ENCODE results near the gene MRTFB. TPM values are rescaled to one million over a fixed set of nuclear protein-coding genes. Genes with fewer than 3 reads are reported as not detected.

MRTFB gene
- total RNA-seq, 1 donor from 2014 or later = 115 TPM

- peak; percentile 66 for DNase-seq (ENCODE audit: low spot score)
These were observed 236.6 kb downstream of the MRTFB start for GRCh38 chr16:14307527-14308367.

- no peak for DNase-seq (ENCODE audit: low spot score)
These were observed 237.2 kb downstream of the MRTFB start for GRCh38 chr16:14308368-14308723.

GRCh38 chr16:14309001-14309886, 238.1 kb downstream of the MRTFB start:
- peak; percentile 74 for DNase-seq (ENCODE audit: low spot score)

- DNase-seq (ENCODE audit: low spot score) = no peak
These were observed 238.8 kb downstream of the MRTFB start for GRCh38 chr16:14309906-14310305.

GRCh38 chr16:14310519-14310991, 239.4 kb downstream of the MRTFB start:
- no peak for DNase-seq (ENCODE audit: low spot score)

- no peak for DNase-seq (ENCODE audit: low spot score)
These were observed 243.0 kb downstream of the MRTFB start for GRCh38 chr16:14314116-14314515.

GRCh38 chr16:14315683-14316320, 244.7 kb downstream of the MRTFB start:
- DNase-seq (ENCODE audit: low spot score) = no peak

Other genes with a start within 250 kb of the MRTFB start
- gene ERCC4, start 151.2 kb upstream of the MRTFB start, total RNA-seq = 16.2 TPM